Esophagus (tissue), 2 donors: ENCODE measurements around the gene SPN. TPM values are rescaled to one million over a fixed set of nuclear protein-coding genes. Genes with fewer than 3 reads are reported as not detected.
"Not testable (repeated sequence)": the region's sequence is repeated elsewhere in the genome, so short reads cannot be mapped to it uniquely, and the experiment has no call there.

Source experiments
- H3K27ac ChIP-seq, 2 donors: one replicate each; pipeline ENCODE4 v1.5.1; 2013; ENCODE audit warnings: low read depth in 2 of 2, mild to moderate bottlenecking in 2 of 2, inconsistent platforms in 1 of 2, low read length in 1 of 2, moderate library complexity in 1 of 2
- H3K27me3 ChIP-seq, 2 donors: one replicate each; pipeline ENCODE4 v1.6.1; 2013; ENCODE audit warnings: low read length in 2 of 2, control low read depth in 1 of 2, mild to moderate bottlenecking in 1 of 2; ENCODE audit not compliant: insufficient read depth in 2 of 2, control insufficient read depth in 1 of 2
- H3K36me3 ChIP-seq, 2 donors: one replicate each; pipeline ENCODE4 v1.6.1; 2013; ENCODE audit warnings: low read length in 1 of 2; ENCODE audit not compliant: control insufficient read depth in 2 of 2, insufficient read depth in 2 of 2
- H3K4me1 ChIP-seq, 2 donors: one replicate each; pipeline ENCODE4 v1.6.1; 2013; ENCODE audit warnings: low read length in 1 of 2; ENCODE audit not compliant: control insufficient read depth in 2 of 2, insufficient read depth in 2 of 2
- H3K4me3 ChIP-seq, 2 donors: one replicate each; pipeline ENCODE4 v1.5.1; 2013; ENCODE audit warnings: low read length in 2 of 2, mild to moderate bottlenecking in 2 of 2, low read depth in 1 of 2, moderate library complexity in 1 of 2
- H3K9me3 ChIP-seq, 2 donors: one replicate each; pipeline ENCODE4 v1.6.1; 2013; ENCODE audit warnings: mild to moderate bottlenecking in 2 of 2, low read depth in 1 of 2, low read length in 1 of 2, moderate library complexity in 1 of 2; ENCODE audit not compliant: control insufficient read depth in 2 of 2, insufficient read depth in 1 of 2
- WGBS, 2 donors: extraction: QIAGEN DNeasy Blood & Tissue Kit; methylation state at CpG; one replicate each; pipeline ENCODE4 v1.1.7; 2013; 5-methylcytosine and 5-hydroxymethylcytosine counted together
- polyA plus RNA-seq, 2 donors: library from polyadenylated mRNA; stranded (reverse); fragments of 200-250 nt; gene quantifications; one replicate each; pipeline ENCODE4 v1.2.3, GENCODE V29; 2013
- donor health status: healthy with polysubstance abuse.
- donor health status: Bipolar disorder and iron deficiency.

SPN gene
- polyA plus RNA-seq, 2 donors, result 1.1 to 1.5 TPM

GRCh38 chr16:29687755-29688154 lies 24.7 kb downstream of the SPN start:
- H3K36me3 ChIP-seq, result no peaks in the 10 kb centered on the region
- no peaks in the 10 kb centered on the region for H3K4me1 ChIP-seq
- no peaks in the 10 kb centered on the region for H3K27me3 ChIP-seq
- no peak overlapping the region for H3K4me3 ChIP-seq
- H3K27ac ChIP-seq, result no peak overlapping the region
- no peaks in the 10 kb centered on the region for H3K9me3 ChIP-seq
- 77 to 84% methylated on average over 2 of the region's 2 CpGs for WGBS, 2 donors

- no peak overlapping the region for H3K4me3 ChIP-seq
- 91 to 94% methylated on average over 5 of the region's 5 CpGs for WGBS, 2 donors
- no peaks in the 10 kb centered on the region for H3K36me3 ChIP-seq
Measured at GRCh38 chr16:29688172-29688571, 25.1 kb downstream of the SPN start.

GRCh38 chr16:29689490-29690351 lies 26.7 kb downstream of the SPN start:
- WGBS, 2 donors, result 91 to 92% methylated on average over 23 of the region's 23 CpGs
- not testable (repeated sequence) for H3K27me3 ChIP-seq, H3K36me3 ChIP-seq, H3K4me3 ChIP-seq, H3K4me1 ChIP-seq, H3K27ac ChIP-seq, H3K9me3 ChIP-seq

More at GRCh38 chr16:29688172-29688571, 25.1 kb downstream of the SPN start:
- Histone ChIP-seq H3K9me3 (no peaks in the 10 kb centered on the region), H3K27ac (no peak overlapping the region), H3K4me1 (no peaks in the 10 kb centered on the region), H3K27me3 (no peaks in the 10 kb centered on the region)

GRCh38 chr16:29692606-29693005 lies 29.6 kb downstream of the SPN start:
- H3K27me3 ChIP-seq, H3K27ac ChIP-seq, H3K9me3 ChIP-seq, H3K36me3 ChIP-seq, H3K4me1 ChIP-seq, H3K4me3 ChIP-seq: not testable (repeated sequence)
- WGBS, 2 donors, result 96 to 98% methylated on average over 26 of the region's 26 CpGs

- 68 to 83% methylated on average over 33 to 41 of the region's 41 CpGs for WGBS, 2 donors
- Histone ChIP-seq H3K4me3 (no peak overlapping the region), H3K27me3 (no peaks in the 10 kb centered on the region), H3K36me3 (no peaks in the 10 kb centered on the region), H3K27ac (no peak overlapping the region), H3K4me1 (no peaks in the 10 kb centered on the region), H3K9me3 (no peaks in the 10 kb centered on the region)
Measured at GRCh38 chr16:29694384-29695195, 31.5 kb downstream of the SPN start.

GRCh38 chr16:29695675-29696074 lies 32.6 kb downstream of the SPN start:
- 91 to 93% methylated on average over 3 of the region's 3 CpGs for WGBS, 2 donors
- H3K4me3 ChIP-seq, H3K27ac ChIP-seq, H3K36me3 ChIP-seq, H3K4me1 ChIP-seq, H3K27me3 ChIP-seq, H3K9me3 ChIP-seq: not testable (repeated sequence)

- Histone ChIP-seq H3K27me3 (no peaks in the 10 kb centered on the region), H3K27ac (no peak overlapping the region), H3K4me1 (no peaks in the 10 kb centered on the region), H3K4me3 (no peak overlapping the region), H3K36me3 (no peaks in the 10 kb centered on the region), H3K9me3 (no peaks in the 10 kb centered on the region)
- WGBS, 2 donors, result 94 to 95% methylated on average over 21 of the region's 21 CpGs
Measured at GRCh38 chr16:29696881-29697331, 33.9 kb downstream of the SPN start.

GRCh38 chr16:29697391-29697790 lies 34.3 kb downstream of the SPN start:
- Histone ChIP-seq H3K9me3 (no peaks in the 10 kb centered on the region), H3K27ac (no peak overlapping the region), H3K4me3 (no peak overlapping the region), H3K27me3 (no peaks in the 10 kb centered on the region), H3K4me1 (no peaks in the 10 kb centered on the region), H3K36me3 (no peaks in the 10 kb centered on the region)
- WGBS, 2 donors, result 92 to 95% methylated on average over 7 of the region's 7 CpGs

GRCh38 chr16:29698042-29698441 lies 35.0 kb downstream of the SPN start:
- WGBS, 2 donors, result 75 to 89% methylated on average over 2 of the region's 2 CpGs

More at GRCh38 chr16:29698042-29698441, 35.0 kb downstream of the SPN start:
- Histone ChIP-seq H3K27ac (no peak overlapping the region), H3K36me3 (no peaks in the 10 kb centered on the region), H3K27me3 (no peaks in the 10 kb centered on the region), H3K4me1 (no peaks in the 10 kb centered on the region), H3K4me3 (no peak overlapping the region), H3K9me3 (no peaks in the 10 kb centered on the region)
